Renal cortical epithelial cell (primary cell): ENCODE results near the gene CAND2. TPM values are rescaled to one million over a fixed set of nuclear protein-coding genes. Genes with fewer than 3 reads are reported as not detected.

ENCODE experiments used
- total RNA-seq: library from RNA; depleted of rRNA; stranded (reverse); fragments of >200 nt; gene quantifications from 2 replicates; pipeline ENCODE4 v1.2.3, GENCODE V29; 2014

Gene CAND2
- total RNA-seq, 1 donor from 2014 or later: 2.7 TPM

Other genes starting within 250 kb of the CAND2 start
- 37.7 and 38.9 TPM in 2 replicates for gene MKRN2, start 239.6 kb upstream of the CAND2 start, total RNA-seq
- gene RAF1, start 132.6 kb upstream of the CAND2 start, total RNA-seq: 74.8 and 96.9 TPM in 2 replicates
- 0.10 and 3.3 TPM in 2 replicates for gene TMEM40, start 37.4 kb upstream of the CAND2 start, total RNA-seq
- gene RPL32, start 44.9 kb downstream of the CAND2 start, total RNA-seq: 664 and 705 TPM in 2 replicates